SU-DHL-6 (cell line): ENCODE measurements around the gene PITX2.

ENCODE experiments used
- CTCF ChIP-seq: fragments of 200-600 bp; sonication (generic); IDR thresholded peaks from one replicate; pipeline ENCODE4 v1.5.1; 2017; ENCODE audit warnings: antibody characterized with exemption, mild to moderate bottlenecking, low read length, moderate library complexity; ENCODE audit not compliant: insufficient read depth, poor library complexity, severe bottlenecking
- EZH2phosphoT487 ChIP-seq: fragments of 200-600 bp; sonication (generic), shearing (Covaris generic); conservative IDR thresholded peaks from 2 replicates; pipeline ENCODE4 v1.6.1; 2018; ENCODE audit warnings: mild to moderate bottlenecking, antibody characterized with exemption, low read length, moderate library complexity, mixed read lengths

- TF ChIP-seq CTCF (no peak), EZH2phosphoT487 (no peak)
Observed at GRCh38 chr4:110617646-110618580, 5.0 kb downstream of the PITX2 start.
